T-helper 22 cell (primary cell): Measurements from ENCODE around the gene CCDC88B.
"Not testable (repeated sequence)": the region's sequence is repeated elsewhere in the genome, so short reads cannot be mapped to it uniquely, and the experiment has no call there.

Experiments
- DNase-seq: peaks from one replicate; pipeline ENCODE4 v3.0.0-alpha.2; 2020; ENCODE audit warnings: low read depth

CCDC88B gene

DNA sequence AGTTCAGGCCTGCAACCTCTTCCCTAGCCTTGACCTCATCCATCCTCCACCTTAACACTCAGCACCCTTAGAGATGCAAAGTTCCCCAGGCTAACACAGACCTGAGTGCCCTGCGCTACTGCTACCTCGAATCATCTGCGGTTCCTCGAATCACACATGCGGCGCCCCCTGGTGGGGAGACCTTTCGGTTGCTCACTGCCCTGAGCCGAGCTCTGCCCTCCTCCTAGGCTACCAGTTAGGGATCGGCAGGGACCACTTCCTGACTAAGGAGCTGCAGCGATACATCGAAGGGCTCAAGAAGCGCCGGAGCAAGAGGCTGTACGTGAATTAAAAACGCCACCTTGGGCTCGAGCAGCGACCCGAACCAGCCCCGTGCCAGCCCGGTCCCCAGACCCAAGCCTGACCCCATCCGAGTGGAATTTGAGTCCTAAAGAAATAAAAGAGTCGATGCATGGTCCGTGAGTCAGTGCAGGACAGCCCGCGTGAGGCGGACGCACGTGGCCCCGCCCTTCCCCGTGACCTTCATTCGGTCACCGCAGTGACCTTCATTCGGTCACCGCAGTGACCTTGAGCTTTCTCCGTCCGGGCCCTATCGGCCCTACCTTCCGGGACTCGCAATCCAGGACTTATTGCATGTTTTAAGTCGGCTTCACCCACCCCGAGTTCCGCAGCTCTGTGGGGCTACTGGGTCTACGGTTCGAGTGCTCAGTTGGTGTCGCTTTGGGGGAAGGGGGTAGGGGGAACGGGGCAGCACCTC, 35.5 kb upstream of the CCDC88B start:
- peak; percentile 74 for DNase-seq

GRCh38 chr11:64305075-64305690, 34.8 kb upstream of the CCDC88B start, which contains the start of gene ESRRA:
Gene ESRRA (plus strand): TSS chr11:64305524. CDS start chr11:64307180, 1,656 bp downstream.
- peak; percentile 98 for DNase-seq

DNA sequence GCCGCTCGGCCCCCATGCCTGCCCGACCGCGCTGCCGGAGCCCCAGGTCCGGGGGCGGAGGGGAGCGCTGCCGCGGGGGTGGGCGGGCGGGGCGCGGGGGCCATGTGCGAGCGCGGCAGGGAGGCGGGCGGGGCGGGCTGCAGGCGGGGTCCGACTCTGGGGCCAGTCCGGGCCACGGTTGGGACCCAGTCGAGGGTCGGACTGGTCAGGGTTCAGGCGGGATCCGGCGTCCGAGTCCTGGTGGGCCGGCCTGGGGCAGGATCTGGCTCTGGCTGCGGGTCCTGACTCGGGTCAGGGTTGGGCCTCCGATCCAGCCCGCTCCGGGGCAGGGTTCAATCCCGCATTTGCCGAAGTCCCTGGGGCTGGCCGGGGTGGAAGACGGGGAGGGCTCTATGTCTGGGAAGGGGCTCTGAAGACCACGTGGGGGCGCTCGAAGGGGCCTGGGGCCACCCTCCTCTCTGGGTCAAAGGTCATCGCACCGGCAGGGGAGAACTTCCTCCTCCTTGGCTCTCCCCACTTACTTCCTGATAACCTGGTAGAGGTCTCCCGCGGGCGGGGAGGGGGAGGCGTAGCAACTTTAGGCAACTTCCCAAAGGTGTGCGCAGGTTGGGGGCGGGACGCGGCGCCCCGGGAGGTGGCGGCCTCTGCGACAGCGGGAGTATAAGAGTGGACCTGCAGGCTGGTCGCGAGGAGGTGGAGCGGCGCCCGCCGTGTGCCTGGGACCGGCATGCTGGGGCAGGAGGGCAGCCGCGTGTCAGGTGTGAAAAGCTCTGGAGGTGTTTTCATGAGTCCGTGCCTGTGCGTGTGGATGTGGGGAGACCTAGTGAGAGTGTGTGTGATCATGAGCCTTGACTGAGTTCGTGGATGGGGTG, 34.1 kb upstream of the CCDC88B start:
- DNase-seq = peak; percentile 72

DNA sequence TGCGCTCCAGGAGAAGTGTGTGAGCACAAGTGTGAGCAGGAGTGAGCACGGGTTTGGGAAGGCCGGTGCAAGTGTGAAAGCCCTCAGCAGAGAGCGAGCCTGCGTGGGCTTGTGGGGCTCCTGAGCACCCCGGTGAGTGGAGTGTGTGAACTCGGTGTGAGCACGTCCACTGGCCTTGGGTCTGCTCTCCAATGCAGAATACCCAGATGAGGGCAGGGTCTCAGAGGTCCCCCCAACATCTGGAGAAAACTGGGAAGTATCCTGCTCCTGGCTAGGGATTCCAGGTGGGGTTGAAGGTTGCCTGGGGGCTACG, 33.5 kb upstream of the CCDC88B start:
- no peak for DNase-seq

GRCh38 chr11:64306876-64307622, 33.0 kb upstream of the CCDC88B start:
- no peak for DNase-seq

DNA sequence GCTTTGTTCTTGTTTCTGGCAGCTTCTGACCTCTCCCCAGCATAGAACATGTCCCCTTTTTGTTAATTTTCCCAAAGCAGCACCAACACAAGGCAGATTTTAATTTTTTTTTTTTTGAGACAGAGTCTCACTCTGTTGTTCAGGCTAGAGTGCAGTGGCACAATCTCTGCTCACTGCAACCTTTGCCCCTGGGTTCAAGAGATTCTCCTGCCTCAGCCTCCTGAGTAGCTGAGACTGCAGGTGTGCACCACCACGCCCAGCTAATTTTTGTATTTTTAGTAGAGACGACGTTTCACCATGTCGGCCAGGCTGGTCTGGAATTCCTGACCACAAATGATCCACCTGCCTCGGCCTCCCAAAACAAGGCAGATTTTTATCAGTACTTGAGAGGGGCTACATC, 32.2 kb upstream of the CCDC88B start:
- DNase-seq = not testable (repeated sequence)

GRCh38 chr11:64312947-64313346, 27.1 kb upstream of the CCDC88B start:
- DNase-seq = no peak

GRCh38 chr11:64313491-64314145, 26.4 kb upstream of the CCDC88B start:
- no peak for DNase-seq

GRCh38 chr11:64314146-64314804, 25.7 kb upstream of the CCDC88B start:
- DNase-seq = no peak

GRCh38 chr11:64314805-64315561, 25.0 kb upstream of the CCDC88B start:
- no peak for DNase-seq

- not testable (repeated sequence) for DNase-seq
These were observed 24.1 kb upstream of the CCDC88B start for GRCh38 chr11:64315667-64316526.

GRCh38 chr11:64316672-64317324, 23.2 kb upstream of the CCDC88B start:
- peak; percentile 37 for DNase-seq

GRCh38 chr11:64317325-64317960, 22.6 kb upstream of the CCDC88B start, which contains the start of gene TRMT112:
Gene TRMT112 (minus strand): TSS chr11:64317559. CDS start chr11:64317526, 33 bp downstream.
- peak; percentile 99 for DNase-seq

GRCh38 chr11:64317961-64318765, 21.8 kb upstream of the CCDC88B start, which contains the start of gene PRDX5:
Gene PRDX5 (plus strand): TSS chr11:64318121. CDS start chr11:64318216, 95 bp downstream.
- peak; percentile 91 for DNase-seq

GRCh38 chr11:64318766-64319761, 20.9 kb upstream of the CCDC88B start:
- DNase-seq = no peak

DNA sequence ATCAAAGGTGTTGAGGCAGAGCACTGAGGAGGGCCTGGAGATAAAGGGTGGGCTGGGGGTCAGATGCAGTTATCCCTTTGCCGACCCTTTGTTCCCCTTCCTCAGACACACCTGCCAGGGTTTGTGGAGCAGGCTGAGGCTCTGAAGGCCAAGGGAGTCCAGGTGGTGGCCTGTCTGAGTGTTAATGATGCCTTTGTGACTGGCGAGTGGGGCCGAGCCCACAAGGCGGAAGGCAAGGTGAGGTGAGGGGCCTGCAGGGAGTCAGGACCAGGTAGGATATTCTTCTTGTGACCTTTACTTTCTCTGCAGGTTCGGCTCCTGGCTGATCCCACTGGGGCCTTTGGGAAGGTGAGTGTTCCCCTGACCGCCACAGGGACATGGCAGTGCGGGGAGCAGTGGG, 19.4 kb upstream of the CCDC88B start:
- no peak for DNase-seq
